MCF 10A (cell line): Measurements from ENCODE around the gene SLC16A6. TPM values are rescaled to one million over a fixed set of nuclear protein-coding genes. Genes with fewer than 3 reads are reported as not detected.
"Not testable (repeated sequence)": the region's sequence is repeated elsewhere in the genome, so short reads cannot be mapped to it uniquely, and the experiment has no call there.

Experiments
- BruUV-seq: library from RNA; stranded (reverse); fragments of 400-500 nt; replicated peaks from 2 replicates; lab custom pipeline; 2021; lab: Mats Ljungman, UMichigan
- CTCF ChIA-PET: fragments of 300-600 bp; sonication (Branson Sonifier 250); formaldehyde crosslinking; extraction: SDS; loops from one replicate; lab custom pipeline; 2021; ENCODE audit warnings: antibody characterized with exemption, inconsistent platforms; lab: Yijun Ruan, JAX
- POLR2A ChIA-PET: fragments of 300-600, 350-650 bp; sonication (Branson Sonifier 250); formaldehyde crosslinking; extraction: SDS; loops from one replicate; lab custom pipeline; 2020; ENCODE audit warnings: antibody characterized with exemption, inconsistent platforms; lab: Yijun Ruan, JAX
- DNase-seq: peaks from one replicate; pipeline ENCODE4 v3.0.0-alpha.2; 2018; ENCODE audit not compliant: unreplicated experiment
- H3K27ac Mint-ChIP-seq: one replicate; pipeline ENCODE4 v1.8.0; 2022; ENCODE audit warnings: mild to moderate bottlenecking, low read depth, mixed read lengths; ENCODE audit not compliant: unreplicated experiment
- H3K27me3 Mint-ChIP-seq: one replicate; pipeline ENCODE4 v1.8.0; 2022; ENCODE audit warnings: mixed read lengths; ENCODE audit not compliant: insufficient read depth, unreplicated experiment
- H3K36me3 Mint-ChIP-seq: one replicate; pipeline ENCODE4 v1.8.0; 2022; ENCODE audit warnings: mild to moderate bottlenecking, moderate library complexity, mixed read lengths; ENCODE audit not compliant: insufficient read depth, unreplicated experiment
- H3K4me1 Mint-ChIP-seq: one replicate; pipeline ENCODE4 v1.8.0; 2022; ENCODE audit warnings: mixed read lengths; ENCODE audit not compliant: insufficient read depth, unreplicated experiment
- H3K4me3 Mint-ChIP-seq: one replicate; pipeline ENCODE4 v1.8.0; 2022; ENCODE audit warnings: mild to moderate bottlenecking, moderate library complexity, mixed read lengths; ENCODE audit not compliant: unreplicated experiment
- H3K9me3 Mint-ChIP-seq: one replicate; pipeline ENCODE4 v1.8.0; 2022; ENCODE audit warnings: mixed read lengths; ENCODE audit not compliant: unreplicated experiment
- intact Hi-C: fragments of 100-400 bp; cut with micrococcal nuclease; formaldehyde crosslinking; loops from 2 replicates; pipeline ENCODE4 v1.14.1; 2022
- total RNA-seq: library from RNA; stranded (reverse); gene quantifications from 2 replicates; pipeline ENCODE4 v1.2.3, GENCODE V29; 2022
- TF ChIP-seq, protein P1 (sequence below): fragments of 200-600 bp; IDR thresholded peaks from one replicate; pipeline ENCODE4 v1.8.0; 2022; ENCODE audit warnings: antibody characterized with exemption, mild to moderate bottlenecking; ENCODE audit not compliant: unreplicated experiment

Gene SLC16A6
- total RNA-seq, 1 experiment from 2014 or later: 1.4 TPM

DNA sequence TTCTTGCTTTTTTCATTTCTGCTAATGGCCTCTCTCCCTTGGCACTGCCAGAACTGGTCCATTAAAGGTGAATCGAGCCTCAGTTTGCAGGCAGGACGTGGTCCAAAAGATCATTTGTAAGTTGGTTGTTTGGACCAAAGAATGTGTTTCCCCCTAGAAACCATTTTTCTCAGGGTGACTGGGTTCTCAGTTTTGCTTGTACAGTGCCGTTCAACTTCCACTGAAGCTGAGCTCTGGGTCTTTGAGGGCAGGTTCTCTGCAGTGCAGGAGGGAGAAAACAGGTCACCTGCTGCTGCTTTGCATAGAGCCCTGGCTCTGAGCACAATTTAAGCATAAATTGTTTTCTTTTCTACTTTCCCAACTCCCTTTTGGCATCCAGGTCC, 52.1 kb downstream of the SLC16A6 start:
- POLR2A ChIA-PET: interaction anchor here (0.7 kb wide), 2 partner anchors 9 to 14 kb away, joined by 3 to 4 read pairs; partner anchors contain the start of gene AMZ2
- H3K4me1 Mint-ChIP-seq: no peaks in the 10 kb centered on the region
- H3K27ac Mint-ChIP-seq: no peak overlapping the region
- no peaks in the 10 kb centered on the region for H3K9me3 Mint-ChIP-seq
- CTCF ChIA-PET: no interaction called here
- no peaks in the 10 kb centered on the region for H3K36me3 Mint-ChIP-seq
- TF ChIP-seq, protein P1, sequence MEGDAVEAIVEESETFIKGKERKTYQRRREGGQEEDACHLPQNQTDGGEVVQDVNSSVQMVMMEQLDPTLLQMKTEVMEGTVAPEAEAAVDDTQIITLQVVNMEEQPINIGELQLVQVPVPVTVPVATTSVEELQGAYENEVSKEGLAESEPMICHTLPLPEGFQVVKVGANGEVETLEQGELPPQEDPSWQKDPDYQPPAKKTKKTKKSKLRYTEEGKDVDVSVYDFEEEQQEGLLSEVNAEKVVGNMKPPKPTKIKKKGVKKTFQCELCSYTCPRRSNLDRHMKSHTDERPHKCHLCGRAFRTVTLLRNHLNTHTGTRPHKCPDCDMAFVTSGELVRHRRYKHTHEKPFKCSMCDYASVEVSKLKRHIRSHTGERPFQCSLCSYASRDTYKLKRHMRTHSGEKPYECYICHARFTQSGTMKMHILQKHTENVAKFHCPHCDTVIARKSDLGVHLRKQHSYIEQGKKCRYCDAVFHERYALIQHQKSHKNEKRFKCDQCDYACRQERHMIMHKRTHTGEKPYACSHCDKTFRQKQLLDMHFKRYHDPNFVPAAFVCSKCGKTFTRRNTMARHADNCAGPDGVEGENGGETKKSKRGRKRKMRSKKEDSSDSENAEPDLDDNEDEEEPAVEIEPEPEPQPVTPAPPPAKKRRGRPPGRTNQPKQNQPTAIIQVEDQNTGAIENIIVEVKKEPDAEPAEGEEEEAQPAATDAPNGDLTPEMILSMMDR: no peak
- intact Hi-C loops: no loop called here
- H3K4me3 Mint-ChIP-seq: no peak overlapping the region
- DNase-seq: no peak
- no peaks in the 10 kb centered on the region for H3K27me3 Mint-ChIP-seq
- BruUV-seq: no TSS peak

DNA sequence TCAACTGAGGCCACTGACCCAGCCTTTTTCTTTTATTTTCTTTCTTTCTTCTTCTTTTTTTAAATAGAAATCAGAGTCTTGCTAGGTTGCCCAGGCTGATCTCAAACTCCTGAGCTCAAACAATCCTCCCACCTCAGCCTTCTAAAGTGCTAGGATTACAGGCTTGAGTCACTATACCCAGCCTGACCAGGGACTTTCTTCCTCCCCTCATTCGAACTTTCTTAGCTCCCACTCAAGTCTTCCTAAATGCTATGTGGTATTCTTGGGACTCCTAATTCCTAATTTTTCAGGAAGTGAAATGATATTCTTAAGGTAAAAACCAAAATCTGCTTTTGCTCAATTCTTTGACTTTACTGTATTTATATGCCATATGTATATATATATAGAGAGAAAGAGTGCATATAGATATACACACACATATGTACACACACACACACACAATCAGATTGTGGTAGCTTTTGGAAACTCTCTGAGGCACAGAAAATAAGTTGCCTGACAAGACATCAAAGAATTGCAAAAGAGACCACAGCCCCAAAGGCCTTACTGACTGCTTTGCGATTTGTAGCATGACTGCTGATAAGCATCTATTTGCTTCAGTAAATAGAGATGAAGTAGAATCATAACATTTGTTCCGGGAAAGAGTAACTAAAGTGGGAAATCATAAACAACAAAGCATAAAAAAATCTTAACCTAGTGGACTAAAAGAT, 52.6 kb downstream of the SLC16A6 start:
- H3K9me3 Mint-ChIP-seq: no peaks in the 10 kb centered on the region
- BruUV-seq: no TSS peak
- no peaks in the 10 kb centered on the region for H3K36me3 Mint-ChIP-seq
- CTCF ChIA-PET: no interaction called here
- H3K4me1 Mint-ChIP-seq: no peaks in the 10 kb centered on the region
- intact Hi-C loops: no loop called here
- H3K4me3 Mint-ChIP-seq: no peak overlapping the region
- no peak for DNase-seq
- no peaks in the 10 kb centered on the region for H3K27me3 Mint-ChIP-seq
- TF ChIP-seq, protein P1: no peak
- H3K27ac Mint-ChIP-seq: no peak overlapping the region
- POLR2A ChIA-PET: no interaction called here

DNA sequence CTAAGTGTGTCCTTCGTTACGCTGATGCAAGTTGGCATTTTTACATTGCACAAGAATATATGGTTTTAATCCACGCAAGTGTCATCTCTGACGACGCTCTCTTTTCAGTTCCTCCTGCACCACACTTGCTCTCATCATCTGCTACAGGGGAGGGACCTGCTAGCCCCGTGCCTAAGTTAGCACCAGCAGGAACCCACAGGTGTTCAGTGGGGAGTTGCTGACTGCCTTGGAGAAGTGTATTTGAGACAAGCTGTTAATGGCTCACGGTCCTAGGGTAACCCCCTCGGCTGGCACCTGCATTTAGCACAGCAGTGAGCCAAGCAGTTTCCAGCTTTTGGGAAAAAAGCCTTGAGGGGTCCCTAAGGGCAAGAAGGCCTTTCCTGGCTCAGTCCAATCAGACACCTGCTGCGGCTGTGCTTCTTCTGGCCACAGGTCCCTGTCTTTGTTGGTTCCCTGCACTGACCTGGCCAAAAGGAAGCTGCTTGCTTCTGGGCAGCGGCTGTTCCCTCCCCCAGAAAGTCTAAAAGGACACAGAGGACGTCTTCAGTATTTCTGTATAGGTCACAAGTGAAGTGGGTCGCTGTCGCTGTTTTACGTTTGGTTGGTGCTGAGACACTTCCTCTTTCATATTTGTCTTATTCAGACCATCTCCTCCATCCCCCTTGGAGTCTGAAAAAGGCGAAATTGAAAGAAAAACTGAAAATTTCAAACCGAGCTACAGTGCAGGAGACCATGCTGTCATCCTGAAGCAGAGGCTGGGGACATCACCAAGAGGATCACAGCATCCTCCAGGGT, 53.4 kb downstream of the SLC16A6 start:
- POLR2A ChIA-PET: interaction anchor here (2.1 kb wide), 1 partner anchor 10 kb away, joined by 7 read pairs; the partner anchor contains the start of gene AMZ2
- CTCF ChIA-PET, H3K27me3 Mint-ChIP-seq, DNase-seq, H3K27ac Mint-ChIP-seq, intact Hi-C loops, H3K36me3 Mint-ChIP-seq, BruUV-seq, H3K9me3 Mint-ChIP-seq, H3K4me1 Mint-ChIP-seq, H3K4me3 Mint-ChIP-seq: not testable (repeated sequence)

DNA sequence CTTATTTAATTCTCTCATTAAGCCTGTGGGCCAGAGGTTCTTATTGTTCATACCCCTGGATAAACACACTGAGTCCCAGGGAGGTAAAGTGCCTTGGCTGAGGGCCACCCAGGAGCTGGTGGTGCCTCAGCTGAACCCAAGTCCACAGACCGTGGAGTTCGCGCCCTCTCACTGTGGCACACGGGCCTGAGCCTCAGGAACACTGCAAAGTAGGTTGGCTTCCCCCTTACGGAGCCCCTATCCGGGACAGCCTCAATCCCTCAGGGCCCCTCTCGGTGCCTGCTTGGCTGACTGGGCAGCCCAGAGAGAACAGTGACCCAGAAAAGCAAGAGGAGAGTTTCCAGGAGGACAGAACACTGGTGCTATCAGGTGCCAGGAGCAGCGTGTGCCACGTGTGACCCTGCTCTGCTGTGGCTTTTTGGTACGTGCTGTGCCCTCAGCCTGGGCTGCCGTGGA, 55.6 kb downstream of the SLC16A6 start:
- H3K9me3 Mint-ChIP-seq, BruUV-seq, H3K4me1 Mint-ChIP-seq, H3K27me3 Mint-ChIP-seq, CTCF ChIA-PET, intact Hi-C loops, DNase-seq, H3K4me3 Mint-ChIP-seq, H3K36me3 Mint-ChIP-seq, H3K27ac Mint-ChIP-seq: not testable (repeated sequence)
- POLR2A ChIA-PET: interaction anchor here (2.1 to 3.5 kb wide), 2 partner anchors 12 to 13 kb away, joined by 7 to 20 read pairs; partner anchors contain the start of gene AMZ2

DNA sequence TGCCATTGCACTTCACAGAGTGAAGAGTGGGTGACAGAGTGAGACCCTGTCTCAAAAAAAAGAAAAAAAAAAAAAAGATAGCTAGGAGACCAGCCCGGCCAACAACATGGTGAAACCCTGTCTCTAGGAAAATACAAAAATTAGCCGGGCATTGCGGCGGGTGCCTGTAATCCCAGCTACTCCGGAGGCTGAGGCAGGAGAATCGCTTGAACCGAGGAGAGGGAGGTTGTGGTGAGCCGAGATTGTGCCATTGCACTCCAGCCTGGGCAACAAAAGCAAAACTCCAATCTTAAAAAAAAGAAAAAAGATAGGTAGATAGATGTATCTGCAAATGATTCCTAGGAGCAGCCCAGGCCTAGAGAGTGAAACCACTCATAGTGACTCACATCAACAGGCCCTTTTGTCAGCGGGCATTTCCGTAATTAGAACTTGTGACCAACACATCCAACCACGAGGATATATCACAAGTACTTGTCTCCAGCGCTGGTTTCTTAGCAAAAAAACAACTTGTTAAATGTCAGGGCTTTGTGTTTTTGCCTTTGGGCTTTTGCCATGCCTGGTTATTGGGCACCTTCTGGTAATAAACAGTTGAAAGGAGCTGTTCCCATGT, 56.1 kb downstream of the SLC16A6 start:
- H3K9me3 Mint-ChIP-seq, H3K4me1 Mint-ChIP-seq, H3K36me3 Mint-ChIP-seq, H3K27me3 Mint-ChIP-seq, intact Hi-C loops, BruUV-seq, H3K4me3 Mint-ChIP-seq, H3K27ac Mint-ChIP-seq: not testable (repeated sequence)
- peak; percentile 73 for DNase-seq
- ChIA-PET CTCF (interaction anchor here (0.6 to 0.7 kb wide), 4 partner anchors 66 to 677 kb away, joined by 3 to 5 read pairs (median 3); no protein-coding TSS in a partner anchor), POLR2A (interaction anchor here (0.6 to 3.5 kb wide), 2 partner anchors 13 to 1862 kb away, joined by 5 to 20 read pairs; partner anchors contain the start of gene AMZ2)

DNA sequence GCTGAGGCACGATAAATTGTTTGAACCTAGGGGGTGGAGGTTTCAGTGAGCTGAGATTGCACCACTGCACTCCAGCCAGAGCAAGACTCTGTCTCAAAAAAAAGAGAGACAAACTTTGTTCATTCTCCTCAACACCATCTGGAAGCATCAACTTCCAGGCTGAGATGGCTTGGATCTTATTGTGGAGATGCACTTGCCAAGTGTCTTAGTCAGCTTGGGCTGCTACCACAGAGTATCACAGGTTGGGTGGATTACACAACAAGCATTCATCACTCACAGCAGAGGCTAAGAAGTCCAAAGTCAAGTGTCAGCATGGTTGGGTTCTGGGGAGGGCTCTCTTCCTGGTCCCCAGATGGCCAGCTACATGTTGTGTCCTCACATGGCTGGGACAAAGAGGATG, 58.2 kb downstream of the SLC16A6 start:
- BruUV-seq, H3K27ac Mint-ChIP-seq, H3K9me3 Mint-ChIP-seq, intact Hi-C loops, H3K36me3 Mint-ChIP-seq, H3K27me3 Mint-ChIP-seq, H3K4me1 Mint-ChIP-seq, H3K4me3 Mint-ChIP-seq: not testable (repeated sequence)
- CTCF ChIA-PET: interaction anchor here (0.6 kb wide), 1 partner anchor 43 kb away, joined by 4 read pairs; no protein-coding TSS in a partner anchor
- POLR2A ChIA-PET: interaction anchor here (1.2 to 3.5 kb wide), 2 partner anchors 16 to 225 kb away, joined by 4 to 20 read pairs; partner anchors contain the start of genes AMZ2 and WIPI1
- DNase-seq: peak; percentile 67
